Glutamatergic neuron (in vitro differentiated cells): ENCODE results near the gene RNF32. TPM values are rescaled to one million over a fixed set of nuclear protein-coding genes. Genes with fewer than 3 reads are reported as not detected.
"Not testable (repeated sequence)": the region's sequence is repeated elsewhere in the genome, so short reads cannot be mapped to it uniquely, and the experiment has no call there.

ENCODE experiments used
- DNase-seq: peaks from one replicate; pipeline ENCODE4 v3.0.0; 2022
- H3K27ac Mint-ChIP-seq: one replicate; pipeline ENCODE4 v1.8.0; 2020; ENCODE audit warnings: mild to moderate bottlenecking, mixed read lengths, inconsistent platforms; ENCODE audit not compliant: unreplicated experiment
- H3K27me3 Mint-ChIP-seq: one replicate; pipeline ENCODE4 v1.8.0; 2020; ENCODE audit warnings: mild to moderate bottlenecking, moderate library complexity, mixed read lengths, inconsistent platforms; ENCODE audit not compliant: unreplicated experiment
- H3K36me3 Mint-ChIP-seq: one replicate; pipeline ENCODE4 v1.8.0; 2020; ENCODE audit warnings: mild to moderate bottlenecking, mixed read lengths, inconsistent platforms; ENCODE audit not compliant: unreplicated experiment
- H3K4me1 Mint-ChIP-seq: one replicate; pipeline ENCODE4 v1.8.0; 2020; ENCODE audit warnings: mild to moderate bottlenecking, low read depth, mixed read lengths, inconsistent platforms; ENCODE audit not compliant: unreplicated experiment
- H3K4me3 Mint-ChIP-seq: one replicate; pipeline ENCODE4 v1.8.0; 2020; ENCODE audit warnings: mild to moderate bottlenecking, mixed read lengths, inconsistent platforms; ENCODE audit not compliant: unreplicated experiment
- H3K9me3 Mint-ChIP-seq: one replicate; pipeline ENCODE4 v1.8.0; 2020; ENCODE audit warnings: mild to moderate bottlenecking, moderate library complexity, mixed read lengths, inconsistent platforms; ENCODE audit not compliant: unreplicated experiment
- CTCF ChIP-seq: fragments of 200-600 bp; sonication (generic); IDR thresholded peaks from one replicate; pipeline ENCODE4 v1.5.0; 2021; ENCODE audit not compliant: partially characterized antibody, unreplicated experiment
- total RNA-seq: library from RNA; stranded (reverse); fragmentation: NEBNext Ultra II Directional; extraction: Animal tissue kit (Norgen Biotek cat#: 25700); gene quantifications from one replicate; pipeline ENCODE4 v1.2.1, GENCODE V29; 2021; ENCODE audit not compliant: unreplicated experiment

Gene RNF32
- total RNA-seq, 1 donor from 2014 or later, result 2.2 TPM

DNA sequence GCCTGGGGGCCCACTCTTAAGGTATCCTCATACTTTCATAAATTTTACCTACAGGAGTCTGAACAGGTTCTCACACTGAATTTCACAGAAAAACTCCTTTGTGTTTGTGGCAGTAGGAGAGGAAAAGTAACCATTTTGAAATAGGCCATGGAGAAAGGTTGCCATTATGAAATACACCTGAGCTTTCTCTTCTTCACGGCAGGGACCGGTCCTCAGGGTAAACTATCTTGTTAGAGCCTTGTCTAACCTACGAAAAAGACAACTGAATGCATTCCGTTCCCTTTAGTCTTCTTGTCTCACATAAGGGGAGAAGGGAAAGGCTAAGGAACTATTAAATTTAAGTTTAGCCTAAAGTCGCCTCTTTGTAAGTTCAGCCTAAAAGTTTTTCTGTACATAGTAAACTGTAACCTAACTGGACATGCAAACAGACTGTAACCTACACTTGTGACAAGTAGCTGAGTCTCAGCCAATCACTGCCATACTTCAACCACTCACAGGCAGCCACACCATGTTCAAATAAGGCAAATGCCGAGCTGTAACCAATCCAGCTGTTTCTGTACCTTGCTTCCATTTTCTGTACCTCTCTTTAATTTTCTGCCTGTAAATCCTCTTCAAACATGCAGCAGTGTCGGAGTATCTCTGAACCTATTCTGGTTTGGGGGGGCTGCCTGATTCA lies 14.2 kb upstream of the RNF32 start:
- peaks cover 1% of the 10 kb centered on the region for H3K4me1 Mint-ChIP-seq
- H3K27me3 Mint-ChIP-seq, result no peaks in the 10 kb centered on the region
- no peak for DNase-seq
- H3K4me3 Mint-ChIP-seq, result no peak overlapping the region
- H3K27ac Mint-ChIP-seq, result no peak overlapping the region
- TF ChIP-seq CTCF, result no peak
- peaks cover 2% of the 10 kb centered on the region for H3K9me3 Mint-ChIP-seq
- peaks cover 19% of the 10 kb centered on the region for H3K36me3 Mint-ChIP-seq

DNA sequence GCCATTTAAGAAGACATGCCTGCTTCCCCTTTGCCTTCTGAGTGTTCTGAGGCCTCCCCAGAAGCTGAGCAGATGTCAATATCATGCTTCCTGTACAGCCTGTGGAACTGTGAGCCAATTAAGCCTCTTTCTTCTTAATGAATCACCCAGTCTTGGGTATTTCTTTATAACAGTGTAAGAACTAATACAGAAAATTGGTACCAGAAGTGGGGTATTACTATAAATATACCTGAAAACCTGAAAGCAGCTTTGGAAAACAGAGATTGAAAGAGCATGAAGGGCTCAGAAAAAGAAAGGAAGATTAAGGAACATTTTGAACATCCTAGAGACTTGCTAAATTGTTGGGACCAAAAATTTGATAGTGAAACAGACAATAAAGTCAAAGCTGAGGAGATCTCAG lies 12.0 kb upstream of the RNF32 start:
- no peak for DNase-seq
- Mint-ChIP-seq H3K9me3 (peaks cover 2% of the 10 kb centered on the region), H3K4me3 (no peak overlapping the region)

GRCh38 chr7:156629873-156630272 lies 10.7 kb upstream of the RNF32 start:
- DNase-seq, result no peak
- Mint-ChIP-seq H3K36me3 (peaks cover 16% of the 10 kb centered on the region), H3K27me3 (no peaks in the 10 kb centered on the region), H3K4me3 (no peak overlapping the region), H3K9me3 (peaks cover 2% of the 10 kb centered on the region), H3K27ac (no peak overlapping the region), H3K4me1 (peaks cover 1% of the 10 kb centered on the region)
- TF ChIP-seq CTCF, result no peak

More for the DNA sequence above, 12.0 kb upstream of the RNF32 start:
- Mint-ChIP-seq H3K36me3 (peaks cover 16% of the 10 kb centered on the region), H3K27me3 (no peaks in the 10 kb centered on the region), H3K4me1 (peaks cover 1% of the 10 kb centered on the region), H3K27ac (no peak overlapping the region)
- no peak for TF ChIP-seq CTCF

- no peak for TF ChIP-seq CTCF
- H3K4me3 Mint-ChIP-seq, result no peak overlapping the region
- no peak overlapping the region for H3K27ac Mint-ChIP-seq
- no peaks in the 10 kb centered on the region for H3K27me3 Mint-ChIP-seq
- H3K9me3 Mint-ChIP-seq, result peaks cover 3% of the 10 kb centered on the region
- no peak for DNase-seq
- peaks cover 6% of the 10 kb centered on the region for H3K36me3 Mint-ChIP-seq
- H3K4me1 Mint-ChIP-seq, result no peaks in the 10 kb centered on the region
Observed at GRCh38 chr7:156634117-156634516, 6.5 kb upstream of the RNF32 start.

GRCh38 chr7:156635529-156636385 lies 4.8 kb upstream of the RNF32 start:
- Mint-ChIP-seq H3K4me1 (peaks cover 3% of the 10 kb centered on the region), H3K27ac (no peak overlapping the region)

GRCh38 chr7:156637093-156637492 lies 3.5 kb upstream of the RNF32 start:
- H3K36me3 Mint-ChIP-seq, H3K27me3 Mint-ChIP-seq, DNase-seq, H3K27ac Mint-ChIP-seq, H3K9me3 Mint-ChIP-seq, H3K4me1 Mint-ChIP-seq: not testable (repeated sequence)
- peak overlapping the region; percentile 7 for H3K4me3 Mint-ChIP-seq

More at GRCh38 chr7:156635529-156636385, 4.8 kb upstream of the RNF32 start:
- no peak for TF ChIP-seq CTCF
- Mint-ChIP-seq H3K4me3 (no peak overlapping the region), H3K27me3 (peaks cover 7% of the 10 kb centered on the region), H3K36me3 (peaks cover 6% of the 10 kb centered on the region), H3K9me3 (peaks cover 8% of the 10 kb centered on the region)
- DNase-seq, result no peak
